H9 (cell line): ENCODE data around the gene KIF26A. TPM values are rescaled to one million over a fixed set of nuclear protein-coding genes. Genes with fewer than 3 reads are reported as not detected.

Experiments used
- DNase-seq: peaks from one replicate; pipeline ENCODE4 v3.0.0-alpha.2; 2017
- H2AFZ ChIP-seq: one replicate; pipeline ENCODE4 v1.6.1; 2013; ENCODE audit warnings: mild to moderate bottlenecking, low read length, control low read depth, moderate library complexity
- H2AK5ac ChIP-seq: 2 replicates; pipeline ENCODE4 v1.6.1; 2013; ENCODE audit warnings: low read length, control low read depth, mixed read lengths; ENCODE audit not compliant: insufficient read length
- H2BK120ac ChIP-seq: one replicate; pipeline ENCODE4 v1.6.1; 2013; ENCODE audit warnings: low read depth, mild to moderate bottlenecking, low read length, control low read depth, inconsistent platforms; ENCODE audit not compliant: poor library complexity, severe bottlenecking
- H2BK12ac ChIP-seq: 2 replicates; pipeline ENCODE4 v1.6.1; 2013; ENCODE audit warnings: low read length, control low read depth, mixed read lengths, low read depth; ENCODE audit not compliant: insufficient read length
- H2BK15ac ChIP-seq: 2 replicates; pipeline ENCODE4 v1.6.1; 2013; ENCODE audit warnings: low read depth, low read length, control low read depth
- H2BK20ac ChIP-seq: one replicate; pipeline ENCODE4 v1.6.1; 2013; ENCODE audit warnings: low read depth, mild to moderate bottlenecking, low read length, control low read depth, inconsistent platforms; ENCODE audit not compliant: poor library complexity, severe bottlenecking
- H2BK5ac ChIP-seq: 2 replicates; pipeline ENCODE4 v1.6.1; 2013; ENCODE audit warnings: low read length, control low read depth, mixed read lengths; ENCODE audit not compliant: insufficient read length
- H3K14ac ChIP-seq: 2 replicates; pipeline ENCODE4 v1.6.1; 2013; ENCODE audit warnings: low read length, control low read depth; ENCODE audit not compliant: insufficient read depth
- H3K18ac ChIP-seq: 2 replicates; pipeline ENCODE4 v1.6.1; 2013; ENCODE audit warnings: low read depth, mild to moderate bottlenecking, mixed read lengths, low read length, control low read depth; ENCODE audit not compliant: insufficient read length
- H3K23ac ChIP-seq: 2 replicates; pipeline ENCODE4 v1.6.1; 2013; ENCODE audit warnings: low read length, control low read depth, mixed read lengths, low read depth; ENCODE audit not compliant: insufficient read length
- H3K23me2 ChIP-seq: 2 replicates; pipeline ENCODE4 v1.6.1; 2013; ENCODE audit warnings: low read depth, mild to moderate bottlenecking, mixed read lengths, low read length, control low read depth; ENCODE audit not compliant: insufficient read length, poor library complexity, severe bottlenecking
- H3K27ac ChIP-seq: 2 replicates; pipeline ENCODE4 v1.5.1; 2013; ENCODE audit warnings: low read length, control low read depth, mixed read lengths, low read depth; ENCODE audit not compliant: insufficient read length
- H3K27me3 ChIP-seq: 2 replicates; pipeline ENCODE4 v1.6.1; 2013; ENCODE audit warnings: low read length, control low read depth, inconsistent platforms; ENCODE audit not compliant: insufficient read depth
- H3K4ac ChIP-seq: 2 replicates; pipeline ENCODE4 v1.6.1; 2013; ENCODE audit warnings: low read depth, mild to moderate bottlenecking, control low read depth, inconsistent platforms, low read length, moderate library complexity
- H3K4me1 ChIP-seq: 2 replicates; pipeline ENCODE4 v1.6.1; 2013; ENCODE audit warnings: low read length, control low read depth, inconsistent platforms; ENCODE audit not compliant: insufficient read depth
- H3K4me2 ChIP-seq: 2 replicates; pipeline ENCODE4 v1.6.1; 2013; ENCODE audit warnings: low read length, control low read depth, mixed read lengths; ENCODE audit not compliant: insufficient read length, insufficient read depth
- H3K56ac ChIP-seq: 2 replicates; pipeline ENCODE4 v1.6.1; 2013; ENCODE audit warnings: low read depth, mild to moderate bottlenecking, mixed read lengths, low read length, control low read depth; ENCODE audit not compliant: insufficient read length
- H3K79me1 ChIP-seq: 2 replicates; pipeline ENCODE4 v1.6.1; 2013; ENCODE audit warnings: low read depth, mild to moderate bottlenecking, moderate library complexity, low read length, control low read depth, inconsistent platforms; ENCODE audit not compliant: insufficient read depth, poor library complexity, severe bottlenecking
- H3K79me2 ChIP-seq: 2 replicates; pipeline ENCODE4 v1.6.1; 2013; ENCODE audit warnings: low read length, control low read depth, inconsistent platforms; ENCODE audit not compliant: insufficient read depth
- H3K9ac ChIP-seq: 2 replicates; pipeline ENCODE4 v1.6.1; 2013; ENCODE audit warnings: low read length, control low read depth, mixed read lengths; ENCODE audit not compliant: insufficient read length; ENCODE audit errors: extremely low read depth
- H3K9me3 ChIP-seq: one replicate; pipeline ENCODE4 v1.6.1; 2013; ENCODE audit warnings: low read depth, low read length, inconsistent platforms; ENCODE audit not compliant: control insufficient read depth
- H3T11ph ChIP-seq: one replicate; pipeline ENCODE4 v1.6.1; 2013; ENCODE audit warnings: mild to moderate bottlenecking, low read length, control low read depth, inconsistent platforms
- H4K20me1 ChIP-seq: one replicate; pipeline ENCODE4 v1.6.1; 2013; ENCODE audit not compliant: control insufficient read depth, insufficient read length, insufficient read depth
- H4K5ac ChIP-seq: 2 replicates; pipeline ENCODE4 v1.6.1; 2013; ENCODE audit warnings: low read depth, mild to moderate bottlenecking, mixed read lengths, low read length, control low read depth; ENCODE audit not compliant: insufficient read length
- H4K8ac ChIP-seq: replicated peaks from 2 replicates; pipeline ENCODE4 v1.6.1; 2013; ENCODE audit warnings: low read length, control low read depth, mixed read lengths, low read depth; ENCODE audit not compliant: insufficient read length
- H4K91ac ChIP-seq: 2 replicates; pipeline ENCODE4 v1.6.1; 2013; ENCODE audit warnings: low read depth, mild to moderate bottlenecking, moderate library complexity, mixed read lengths, low read length, control low read depth; ENCODE audit not compliant: insufficient read length
- H3K27ac Mint-ChIP-seq, 3 experiments: 2 replicates in 2 of 3; 3 replicates in 1 of 3; pipeline ENCODE4 v1.8.0; 2020 to 2021; ENCODE audit warnings: mixed read lengths in 3 of 3, mild to moderate bottlenecking in 1 of 3, moderate library complexity in 1 of 3
- H3K27me3 Mint-ChIP-seq: 2 replicates; pipeline ENCODE4 v1.8.0; 2021; ENCODE audit warnings: low read depth, mild to moderate bottlenecking, moderate library complexity, mixed read lengths
- H3K36me3 Mint-ChIP-seq, 3 experiments: 2 replicates in 2 of 3; 3 replicates in 1 of 3; pipeline ENCODE4 v1.8.0; 2020 to 2021; ENCODE audit warnings: low read depth in 3 of 3, mixed read lengths in 3 of 3; ENCODE audit not compliant: insufficient read depth in 1 of 3
- H3K4me1 Mint-ChIP-seq, 2 experiments: 2 replicates each; pipeline ENCODE4 v1.8.0; 2020; ENCODE audit warnings: mixed read lengths in 2 of 2
- H3K4me3 Mint-ChIP-seq, 2 experiments: 2 replicates in 1 of 2; 3 replicates in 1 of 2; pipeline ENCODE4 v1.8.0; 2020 to 2021; ENCODE audit warnings: mild to moderate bottlenecking in 2 of 2, mixed read lengths in 2 of 2, moderate library complexity in 1 of 2
- H3K9me3 Mint-ChIP-seq, 2 experiments: 2 replicates in 1 of 2; 3 replicates in 1 of 2; pipeline ENCODE4 v1.8.0; 2020; ENCODE audit warnings: mild to moderate bottlenecking in 2 of 2, mixed read lengths in 2 of 2, moderate library complexity in 1 of 2
- WGBS: extraction: QIAGEN DNeasy Blood & Tissue Kit; methylation state at CpG from one replicate; pipeline ENCODE4 v1.1.7; 2013; ENCODE audit warnings: missing lambda C conversion rate, low lambda C conversion rate, mixed read lengths; ENCODE audit not compliant: insufficient read length; ENCODE audit errors: extremely low coverage; 5-methylcytosine and 5-hydroxymethylcytosine counted together
- total RNA-seq: library from RNA; stranded (reverse); gene quantifications from 2 replicates; pipeline ENCODE4 v1.2.1, GENCODE V29; 2021
- TF ChIP-seq, protein P1 (sequence below): fragments of 200-600 bp; sonication (generic); conservative IDR thresholded peaks from 3 replicates; pipeline ENCODE4 v1.8.0; 2021; ENCODE audit warnings: antibody characterized with exemption, mild to moderate bottlenecking

Gene KIF26A
- total RNA-seq, 1 experiment from 2014 or later = 44.2 TPM

GRCh38 chr14:104175811-104176210 lies 37.4 kb downstream of the KIF26A start:
- H4K8ac ChIP-seq = no peak overlapping the region
- H2BK120ac ChIP-seq = no peak overlapping the region
- H3K23ac ChIP-seq = no peak overlapping the region
- no peak overlapping the region for H2AK5ac ChIP-seq
- H3K27me3 ChIP-seq = no peaks in the 10 kb centered on the region
- H2BK15ac ChIP-seq = no peak overlapping the region
- no peak overlapping the region for H3T11ph ChIP-seq
- Mint-ChIP-seq H3K4me1 (peaks cover 5 to 12% of the 10 kb centered on the region in 2 experiments), H3K9me3 (no peaks in the 10 kb centered on the region), H3K27me3 (no peaks in the 10 kb centered on the region; the same call in 1 of the 2 replicates), H3K4me3 (no peak overlapping the region), H3K27ac (no peak overlapping the region), H3K36me3 (peaks cover 2 to 13% (median 7%) of the 10 kb centered on the region in 3 experiments; a peak in 4 of 7 replicates)
- H2BK5ac ChIP-seq = no peak overlapping the region
- H3K4me1 ChIP-seq = no peaks in the 10 kb centered on the region
- no peaks in the 10 kb centered on the region for H3K23me2 ChIP-seq
- no peak overlapping the region for H3K27ac ChIP-seq
- no peaks in the 10 kb centered on the region for H3K9me3 ChIP-seq
- no peak overlapping the region for H2BK20ac ChIP-seq
- no peak overlapping the region for H2AFZ ChIP-seq
- no peaks in the 10 kb centered on the region for H3K79me2 ChIP-seq
- no peak overlapping the region for H3K18ac ChIP-seq
- no peaks in the 10 kb centered on the region for H3K79me1 ChIP-seq
- H3K4ac ChIP-seq = no peak overlapping the region
- H3K56ac ChIP-seq = no peak overlapping the region
- no peak overlapping the region for H2BK12ac ChIP-seq
- no peak overlapping the region for H3K4me2 ChIP-seq
- H4K91ac ChIP-seq = no peak overlapping the region
- no peak overlapping the region for H3K9ac ChIP-seq
- no peak overlapping the region for H4K5ac ChIP-seq
- no peaks in the 10 kb centered on the region for H4K20me1 ChIP-seq
- TF ChIP-seq, protein P1, sequence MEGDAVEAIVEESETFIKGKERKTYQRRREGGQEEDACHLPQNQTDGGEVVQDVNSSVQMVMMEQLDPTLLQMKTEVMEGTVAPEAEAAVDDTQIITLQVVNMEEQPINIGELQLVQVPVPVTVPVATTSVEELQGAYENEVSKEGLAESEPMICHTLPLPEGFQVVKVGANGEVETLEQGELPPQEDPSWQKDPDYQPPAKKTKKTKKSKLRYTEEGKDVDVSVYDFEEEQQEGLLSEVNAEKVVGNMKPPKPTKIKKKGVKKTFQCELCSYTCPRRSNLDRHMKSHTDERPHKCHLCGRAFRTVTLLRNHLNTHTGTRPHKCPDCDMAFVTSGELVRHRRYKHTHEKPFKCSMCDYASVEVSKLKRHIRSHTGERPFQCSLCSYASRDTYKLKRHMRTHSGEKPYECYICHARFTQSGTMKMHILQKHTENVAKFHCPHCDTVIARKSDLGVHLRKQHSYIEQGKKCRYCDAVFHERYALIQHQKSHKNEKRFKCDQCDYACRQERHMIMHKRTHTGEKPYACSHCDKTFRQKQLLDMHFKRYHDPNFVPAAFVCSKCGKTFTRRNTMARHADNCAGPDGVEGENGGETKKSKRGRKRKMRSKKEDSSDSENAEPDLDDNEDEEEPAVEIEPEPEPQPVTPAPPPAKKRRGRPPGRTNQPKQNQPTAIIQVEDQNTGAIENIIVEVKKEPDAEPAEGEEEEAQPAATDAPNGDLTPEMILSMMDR = no peak
- DNase-seq = no peak
- H3K14ac ChIP-seq = no peak overlapping the region
- no CpG with 5 or more reads among the region's 26 CpGs for WGBS
